Left colon (tissue), 2 donors: ENCODE results near the gene CGB1. TPM values are rescaled to one million over a fixed set of nuclear protein-coding genes. Genes with fewer than 3 reads are reported as not detected.
"Not testable (repeated sequence)": the region's sequence is repeated elsewhere in the genome, so short reads cannot be mapped to it uniquely, and the experiment has no call there.

Experiments used
- ATAC-seq: fragments of 200-7000 bp; cut with Tn5 transposase; one replicate; pipeline ENCODE4 v1.9.1; 2020; ENCODE audit warnings: mild to moderate bottlenecking, moderate library complexity
- DNase-seq, 2 donors: peaks; one replicate each; pipeline ENCODE4 v3.0.0-alpha.2; 2020
- intact Hi-C, 2 donors: fragments of 100-400 bp; cut with DNase I in 1 of 2; cut with micrococcal nuclease in 1 of 2; formaldehyde crosslinking; loops; one replicate each; pipeline versions ENCODE4 v1.11.2 to v1.14.0; 2022; cut with DNase I, micrococcal nuclease
- total RNA-seq, 2 donors: library from RNA; stranded (reverse); fragmentation: NEBNext Ultra II Directional; extraction: Animal tissue kit (Norgen Biotek cat#: 25700); gene quantifications; one replicate each; pipeline ENCODE4 v1.2.1, GENCODE V29; 2021
- donor health status: DM: no; HTN: no; CAD: no.
- donor health status: DM: yes; HTN: yes; CAD: no.

Gene CGB1
- total RNA-seq, 2 donors from 2014 or later, result not detected

GRCh38 chr19:49061000-49061399 is 24.3 kb upstream of the CGB1 start:
- DNase-seq (no peak), ATAC-seq (no peak)
- intact Hi-C loops, result no loop called here

GRCh38 chr19:49059053-49059452 is 22.4 kb upstream of the CGB1 start:
- intact Hi-C loops, result no loop called here
- DNase-seq (no peak), ATAC-seq (no peak)

GRCh38 chr19:49058562-49058961 is 21.9 kb upstream of the CGB1 start:
- DNase-seq (no peak), ATAC-seq (no peak)
- intact Hi-C loops, result no loop called here

GRCh38 chr19:49057636-49058234 is 21.0 kb upstream of the CGB1 start, which contains the start of gene CGB7:
TSS of gene CGB7 (minus strand) at chr19:49057749. CDS start at chr19:49055375, 2,374 bp downstream.
- peak; percentile 70 to 84 for DNase-seq
- peak; percentile 85 for ATAC-seq
- intact Hi-C loops, result no loop called here

- intact Hi-C loops, DNase-seq: not testable (repeated sequence)
- peak; percentile 25 for ATAC-seq
Observed at GRCh38 chr19:49056902-49057596, 20.4 kb upstream of the CGB1 start.

- DNase-seq (peak; percentile 37 to 68), ATAC-seq (peak; percentile 86)
- intact Hi-C loops, result no loop called here
Observed at GRCh38 chr19:49056101-49056901, 19.6 kb upstream of the CGB1 start.

GRCh38 chr19:49050376-49051033 is 13.8 kb upstream of the CGB1 start:
- DNase-seq, ATAC-seq, intact Hi-C loops: not testable (repeated sequence)

- ATAC-seq, DNase-seq, intact Hi-C loops: not testable (repeated sequence)
Observed at GRCh38 chr19:49049834-49050233, 13.1 kb upstream of the CGB1 start.

GRCh38 chr19:49049011-49049410 is 12.3 kb upstream of the CGB1 start, which contains the start of gene CGB8:
TSS of gene CGB8 (minus strand) at chr19:49049111. CDS start at chr19:49048739, 372 bp downstream.
- intact Hi-C loops, DNase-seq, ATAC-seq: not testable (repeated sequence)

GRCh38 chr19:49043548-49043947 is 6.9 kb upstream of the CGB1 start, which contains the start of gene CGB5:
TSS of gene CGB5 (plus strand) at chr19:49043848. CDS start at chr19:49044210, 362 bp downstream.
- DNase-seq, intact Hi-C loops, ATAC-seq: not testable (repeated sequence)

- ATAC-seq, DNase-seq, intact Hi-C loops: not testable (repeated sequence)
Observed at GRCh38 chr19:49042666-49043065, 6.0 kb upstream of the CGB1 start.

GRCh38 chr19:49042177-49042576 is 5.5 kb upstream of the CGB1 start:
- intact Hi-C loops, result no loop called here
- ATAC-seq (no peak), DNase-seq (no peak)

GRCh38 chr19:49039736-49040135 is 3.0 kb upstream of the CGB1 start:
- intact Hi-C loops, DNase-seq, ATAC-seq: not testable (repeated sequence)

- intact Hi-C loops, ATAC-seq, DNase-seq: not testable (repeated sequence)
Observed at GRCh38 chr19:49038557-49039276, 2.0 kb upstream of the CGB1 start.

- DNase-seq, ATAC-seq, intact Hi-C loops: not testable (repeated sequence)
Observed at GRCh38 chr19:49038111-49038510, 1.4 kb upstream of the CGB1 start.

- ATAC-seq, intact Hi-C loops, DNase-seq: not testable (repeated sequence)
Observed at GRCh38 chr19:49031642-49032301, 4.9 kb downstream of the CGB1 start, which contains the start of gene CGB2. TSS of gene CGB2 (plus strand) at chr19:49031890. CDS start at chr19:49032096, 206 bp downstream.

- DNase-seq, ATAC-seq, intact Hi-C loops: not testable (repeated sequence)
Observed at GRCh38 chr19:49030323-49030722, 6.4 kb downstream of the CGB1 start.
